PFSK-1 (cell line): ENCODE data around the gene CEP290.

Experiments used
- FOXP2 ChIP-seq: optimal IDR thresholded peaks from 2 replicates; pipeline ENCODE3; 2011; ENCODE audit warnings: borderline replicate concordance, control low read depth, inconsistent platforms; ENCODE audit not compliant: insufficient read depth; ENCODE audit errors: extremely low read length, extremely low read depth
- POLR2AphosphoS5 ChIP-seq: IDR thresholded peaks from 2 replicates; pipeline ENCODE4 v1.6.1; 2012; ENCODE audit warnings: low read depth, mild to moderate bottlenecking, control low read depth, low read length, moderate library complexity
- REST ChIP-seq, 2 experiments: IDR thresholded peaks; 2 replicates each; pipeline versions ENCODE4 v1.6.1 to v1.8.0; 2011 to 2012; ENCODE audit warnings: low read depth in 2 of 2, low read length in 2 of 2, control low read depth in 1 of 2, inconsistent platforms in 1 of 2, mild to moderate bottlenecking in 1 of 2, moderate library complexity in 1 of 2; ENCODE audit not compliant: insufficient read depth in 1 of 2
- SIN3A ChIP-seq: IDR thresholded peaks from 2 replicates; pipeline ENCODE4 v1.6.1; 2012; ENCODE audit warnings: mild to moderate bottlenecking, low read length, moderate library complexity, borderline replicate concordance; ENCODE audit not compliant: insufficient read depth
- TAF1 ChIP-seq: IDR thresholded peaks from 2 replicates; pipeline ENCODE4 v1.6.1; 2012; ENCODE audit warnings: low read length, control low read depth, borderline replicate concordance; ENCODE audit not compliant: insufficient read depth

The CEP290 gene

GRCh38 chr12:88108021-88108420 is 33.9 kb downstream of the CEP290 start:
- TF ChIP-seq SIN3A = no peak
- TF ChIP-seq POLR2AphosphoS5 = no peak
- TF ChIP-seq REST (IDR thresholded peaks at IDR 0.05; ENCODE audit: insufficient read depth in 1 of 2, low read depth in 2 of 2, low read length in 2 of 2) = no peak
- TF ChIP-seq FOXP2 = no peak
- TF ChIP-seq TAF1 = no peak

DNA sequence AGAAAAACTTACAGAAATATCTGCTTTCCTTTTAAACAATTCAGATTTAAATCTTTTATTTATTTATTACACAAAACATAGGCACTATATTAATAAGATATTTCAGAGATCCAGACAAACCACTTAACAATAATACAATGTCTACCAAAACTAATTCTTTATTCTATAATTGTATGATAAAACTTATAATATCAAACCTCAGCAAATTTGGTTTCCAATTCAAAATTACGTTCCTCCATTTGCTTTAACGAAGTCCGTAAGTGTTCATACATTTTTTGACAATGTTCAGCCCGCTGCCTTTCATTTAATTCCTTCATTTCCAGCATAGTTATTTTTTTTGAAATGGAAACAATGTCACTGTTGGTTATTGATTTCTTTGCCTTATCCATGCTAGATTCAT is 48.3 kb downstream of the CEP290 start:
- no peak for TF ChIP-seq TAF1
- no peak for TF ChIP-seq POLR2AphosphoS5
- no peak for TF ChIP-seq SIN3A
- TF ChIP-seq FOXP2 = no peak
- TF ChIP-seq REST (IDR thresholded peaks at IDR 0.05; ENCODE audit: insufficient read depth in 1 of 2, low read depth in 2 of 2, low read length in 2 of 2) = no peak

DNA sequence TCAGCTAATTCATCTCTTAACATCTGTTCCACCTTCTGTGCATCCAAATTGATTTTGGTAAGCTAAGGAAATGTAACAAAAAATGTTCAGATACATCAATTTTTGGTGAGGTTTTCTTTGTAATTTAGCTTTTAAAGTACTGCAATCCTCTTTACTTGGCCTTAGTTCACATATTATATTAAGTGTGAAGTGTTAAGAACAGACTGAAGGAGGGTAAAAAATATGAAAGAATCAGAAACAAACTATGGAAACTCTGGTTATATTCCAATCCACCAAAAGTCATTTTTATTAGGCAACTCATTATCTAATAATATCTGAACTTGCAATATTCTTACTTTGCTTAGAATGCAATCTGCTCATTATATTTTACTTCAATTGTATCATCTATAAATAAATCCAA is 49.1 kb downstream of the CEP290 start:
- no peak for TF ChIP-seq POLR2AphosphoS5
- TF ChIP-seq SIN3A = no peak
- no peak for TF ChIP-seq TAF1
- no peak for TF ChIP-seq FOXP2
- TF ChIP-seq REST (IDR thresholded peaks at IDR 0.05; ENCODE audit: insufficient read depth in 1 of 2, low read depth in 2 of 2, low read length in 2 of 2) = no peak

DNA sequence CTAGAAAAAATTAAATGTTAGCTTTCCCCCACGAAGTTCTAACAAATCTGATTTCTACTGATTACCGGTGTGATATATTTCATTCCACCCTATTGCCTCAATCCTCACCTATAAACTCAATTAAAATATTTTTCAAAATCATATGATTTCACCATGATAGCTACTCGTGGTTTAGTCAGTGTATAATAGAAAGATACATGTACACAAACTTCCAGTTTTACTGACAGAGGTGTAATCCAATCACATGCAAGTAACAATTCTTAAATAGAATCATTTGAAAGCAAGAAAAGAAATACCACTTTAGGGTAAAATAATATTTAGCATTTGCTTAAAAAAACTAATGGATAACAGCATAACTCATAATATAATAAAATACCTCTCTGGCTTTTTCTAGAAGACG is 57.7 kb downstream of the CEP290 start:
- no peak for TF ChIP-seq SIN3A

DNA sequence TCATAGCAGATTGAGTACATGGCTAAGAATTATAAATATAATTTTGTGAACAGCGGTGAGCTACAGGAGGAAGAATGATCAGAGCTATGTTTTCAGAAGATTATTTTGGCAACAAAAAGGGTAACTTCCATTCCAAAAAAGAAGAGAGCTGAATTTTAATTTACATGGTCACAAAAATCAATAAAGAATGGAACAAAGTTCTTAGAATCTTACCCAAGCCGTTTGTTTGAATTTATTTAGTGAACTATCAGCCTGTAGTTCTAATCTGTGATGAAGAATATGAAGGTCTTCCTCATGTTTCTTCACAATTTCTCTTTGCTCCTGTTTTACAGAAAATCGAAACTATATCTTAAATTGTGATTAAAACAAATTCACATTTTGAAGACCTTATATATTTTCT is 58.3 kb downstream of the CEP290 start:
- TF ChIP-seq REST (IDR thresholded peaks at IDR 0.05; ENCODE audit: insufficient read depth in 1 of 2, low read depth in 2 of 2, low read length in 2 of 2) (no peak), FOXP2 (no peak)

DNA sequence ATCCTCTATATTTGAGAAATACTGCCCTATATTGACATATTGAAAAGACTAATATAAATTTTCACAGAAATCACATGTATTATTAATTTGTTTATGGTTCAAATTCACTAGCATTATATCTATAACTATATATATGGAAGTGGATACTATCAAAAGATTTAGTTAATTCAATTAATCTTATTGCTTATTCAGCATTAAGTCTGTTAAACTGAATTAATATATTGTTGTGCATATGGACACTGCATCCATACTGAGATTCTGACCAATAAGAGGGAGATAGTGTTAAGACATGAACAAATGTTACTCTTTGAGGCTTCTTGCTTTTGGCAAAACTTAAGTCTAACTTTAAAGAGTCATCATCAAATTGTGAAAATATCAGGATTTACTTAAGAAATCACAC is 60.6 kb downstream of the CEP290 start:
- TF ChIP-seq FOXP2 = no peak
- no peak for TF ChIP-seq POLR2AphosphoS5
- no peak for TF ChIP-seq TAF1
- TF ChIP-seq REST (IDR thresholded peaks at IDR 0.05; ENCODE audit: insufficient read depth in 1 of 2, low read depth in 2 of 2, low read length in 2 of 2) = no peak
- TF ChIP-seq SIN3A = no peak
